Measurements from ENCODE around the gene MAMLD1. TPM values are rescaled to one million over a fixed set of nuclear protein-coding genes. Genes with fewer than 3 reads are reported as not detected.

The MAMLD1 gene
- total and polyA plus RNA-seq, 9 of the 15 experiments (the other 6 are each of a cell fraction or from before 2014, with no cell fraction given): 0.12 to 0.18 TPM; not detected in 7

- TF ChIP-seq ZNF318 (IDR thresholded peaks at IDR 0.05; ENCODE audit: borderline replicate concordance in 1 of 2, low read depth in 1 of 2) (no peak), PRDM10 (IDR thresholded peaks at IDR 0.05; ENCODE audit: partially characterized antibody) (no peak), TAF7 (tag; IDR thresholded peaks at IDR 0.05) (no peak), NR4A1 (CRISPR knock-in tag; IDR thresholded peaks at IDR 0.05) (no peak), NR4A1 (tag; IDR thresholded peaks at IDR 0.05) (no peak), ZNF740 (CRISPR knock-in tag; IDR thresholded peaks at IDR 0.05) (no peak), ZNF740 (tag; IDR thresholded peaks at IDR 0.05) (no peak), THAP12 (CRISPR knock-in tag; IDR thresholded peaks at IDR 0.05) (no peak), CBFA2T3 (IDR thresholded peaks at IDR 0.05) (no peak), MYBL2 (IDR thresholded peaks at IDR 0.05; ENCODE audit: low read depth) (no peak), MYBL2 (CRISPR knock-in tag; IDR thresholded peaks at IDR 0.05; ENCODE audit: borderline replicate concordance) (no peak)
Measured at GRCh38 chrX:150347471-150347870, 15.6 kb upstream of the MAMLD1 start (continued).

All from K562 (cell line).